Aorta (tissue), 5 donors: Measurements from ENCODE around the gene PTPRD. TPM values are rescaled to one million over a fixed set of nuclear protein-coding genes. Genes with fewer than 3 reads are reported as not detected.

Experiments used
- ATAC-seq: fragments of 200-7000 bp; cut with Tn5 transposase; one replicate; pipeline ENCODE4 v1.9.1; 2022; ENCODE audit warnings: moderate library complexity; ENCODE audit not compliant: low FRiP score
- DNase-seq, 2 donors: peaks; one replicate each; pipeline ENCODE4 v3.0.0-alpha.2; 2020
- H3K27ac ChIP-seq, 2 donors: one replicate each; pipeline ENCODE4 v1.5.1; 2013; ENCODE audit warnings: low read length in 2 of 2, mild to moderate bottlenecking in 2 of 2, moderate library complexity in 2 of 2, control low read depth in 1 of 2, inconsistent platforms in 1 of 2, low read depth in 1 of 2
- H3K27me3 ChIP-seq, 2 donors: one replicate each; pipeline ENCODE4 v1.6.1; 2013; ENCODE audit warnings: control low read depth in 1 of 2, low read length in 1 of 2, mild to moderate bottlenecking in 1 of 2, moderate library complexity in 1 of 2; ENCODE audit not compliant: insufficient read depth in 2 of 2, control insufficient read depth in 1 of 2
- H3K36me3 ChIP-seq, 2 donors: one replicate each; pipeline ENCODE4 v1.6.1; 2013; ENCODE audit warnings: control low read depth in 1 of 2, low read length in 1 of 2, mild to moderate bottlenecking in 1 of 2; ENCODE audit not compliant: insufficient read depth in 2 of 2, control insufficient read depth in 1 of 2
- H3K4me1 ChIP-seq, 2 donors: one replicate each; pipeline ENCODE4 v1.6.1; 2013; ENCODE audit warnings: low read length in 2 of 2, control low read depth in 1 of 2, mild to moderate bottlenecking in 1 of 2, moderate library complexity in 1 of 2; ENCODE audit not compliant: insufficient read depth in 2 of 2, control insufficient read depth in 1 of 2
- H3K4me3 ChIP-seq, 2 donors: one replicate each; pipeline ENCODE4 v1.5.1; 2013; ENCODE audit warnings: low read length in 2 of 2, control low read depth in 1 of 2, mild to moderate bottlenecking in 1 of 2
- H3K9me3 ChIP-seq: one replicate; pipeline ENCODE4 v1.6.1; 2013; ENCODE audit warnings: mild to moderate bottlenecking, low read length; ENCODE audit not compliant: control insufficient read depth
- WGBS, 2 donors: extraction: QIAGEN DNeasy Blood & Tissue Kit; methylation state at CpG; one replicate each; pipeline ENCODE4 v1.1.7; 2013; 5-methylcytosine and 5-hydroxymethylcytosine counted together
- intact Hi-C, 2 donors: fragments of 100-400 bp; cut with DNase I; formaldehyde crosslinking; loops; one replicate each; pipeline versions ENCODE4 v1.14.2 to v1.15.0; 2022
- polyA plus RNA-seq, 2 donors: library from polyadenylated mRNA; stranded (reverse); fragments of 200-250 nt; gene quantifications; one replicate each; pipeline ENCODE4 v1.2.3, GENCODE V29; 2013
- total RNA-seq, 2 donors: library from RNA; stranded (reverse); fragmentation: NEBNext Ultra II Directional; extraction: Animal tissue kit (Norgen Biotek cat#: 25700); gene quantifications; one replicate each; pipeline ENCODE4 v1.2.1, GENCODE V29; 2021
- donor health status: healthy with polysubstance abuse.
- donor health status: Bipolar disorder and iron deficiency.
- donor health status: DM: no; HTN: no; CAD: no.
- donor health status: DM: no; HTN: no; CAD: no.
- donor health status: DM: yes; HTN: yes; CAD: no.

PTPRD gene
- total and polyA plus RNA-seq, 4 donors = 1.5 to 92.0 (median 29.4) TPM

DNA sequence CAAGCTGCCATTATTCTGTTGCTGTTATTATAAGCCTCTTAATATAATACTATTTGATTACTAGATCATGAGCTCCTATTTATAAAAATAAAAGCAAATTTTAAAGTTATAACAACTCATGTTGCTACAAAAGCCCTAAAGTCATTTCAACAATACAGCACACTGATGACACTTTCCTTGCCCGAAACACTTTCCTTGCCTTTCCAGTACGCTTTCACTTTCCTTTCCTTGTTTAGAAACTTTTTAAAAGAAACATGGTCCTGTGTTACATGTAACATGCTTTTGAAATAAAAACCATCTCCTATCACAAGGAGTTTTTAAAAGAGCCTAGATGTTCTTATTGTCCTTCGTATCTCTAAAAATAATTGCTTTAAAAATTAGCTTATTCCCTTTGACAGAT is 688.4 kb downstream of the PTPRD start:
- intact Hi-C loops = no loop called here
- H3K36me3 ChIP-seq = no peaks in the 10 kb centered on the region
- no peak overlapping the region for H3K4me3 ChIP-seq
- H3K27ac ChIP-seq = no peak overlapping the region
- ATAC-seq (no peak), DNase-seq (no peak)
- H3K27me3 ChIP-seq = no peaks in the 10 kb centered on the region
- no peaks in the 10 kb centered on the region for H3K4me1 ChIP-seq
- 59 to 62% methylated on average over 3 of the region's 3 CpGs for WGBS, 2 donors
- no peaks in the 10 kb centered on the region for H3K9me3 ChIP-seq

DNA sequence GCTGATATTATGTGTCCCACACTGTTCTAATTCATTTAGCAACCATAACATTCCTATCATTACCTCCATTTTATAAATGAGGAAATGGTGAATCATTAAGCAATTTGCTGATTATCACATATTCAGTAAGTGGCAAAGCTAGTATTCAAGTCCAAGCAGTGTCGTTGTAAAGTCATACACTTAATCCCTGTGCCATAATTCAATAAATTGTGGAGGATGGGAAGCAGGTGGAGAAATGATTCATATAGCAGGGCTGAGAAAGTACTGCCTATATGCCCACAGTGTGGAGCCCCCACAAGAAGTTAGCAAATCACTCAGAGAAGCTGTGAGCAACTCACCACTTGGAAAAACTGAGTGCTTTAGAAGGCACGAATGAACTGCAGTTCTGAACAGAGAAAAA is 691.0 kb downstream of the PTPRD start:
- Histone ChIP-seq H3K4me3 (no peak overlapping the region), H3K4me1 (no peaks in the 10 kb centered on the region), H3K36me3 (no peaks in the 10 kb centered on the region), H3K27me3 (no peaks in the 10 kb centered on the region), H3K27ac (no peak overlapping the region), H3K9me3 (no peaks in the 10 kb centered on the region)
- intact Hi-C loops = no loop called here
- 78 to 83% methylated on average over 2 of the region's 2 CpGs for WGBS, 2 donors
- ATAC-seq (no peak), DNase-seq (no peak)

DNA sequence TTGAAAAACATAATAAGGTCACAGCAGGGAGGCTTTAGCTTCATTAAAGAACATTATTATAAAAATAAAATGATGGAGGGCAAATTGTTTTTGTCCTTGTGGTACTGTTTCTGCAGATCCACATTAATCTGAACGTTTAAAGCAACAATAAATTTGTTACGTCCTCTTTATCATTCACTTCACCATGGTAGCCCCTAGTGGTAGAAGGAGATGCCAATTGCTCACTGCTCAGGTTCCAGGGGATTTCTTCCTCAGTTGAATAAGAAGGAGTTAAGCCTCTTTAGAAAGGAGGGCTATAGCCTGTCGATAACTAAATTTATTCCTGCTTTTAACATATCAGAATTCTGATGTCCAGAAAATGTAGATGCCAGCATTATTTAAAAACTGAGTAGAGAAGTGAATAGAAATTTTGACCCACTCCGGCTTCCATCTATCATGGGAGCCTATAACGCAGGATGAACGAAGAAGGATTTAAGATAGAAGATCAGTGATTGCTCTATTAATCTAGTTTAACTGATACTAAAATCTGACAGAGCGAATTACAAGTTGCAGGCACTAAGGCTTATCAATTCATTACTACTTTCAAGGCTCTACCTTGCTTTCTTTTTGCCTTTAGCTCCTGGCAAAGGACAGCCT is 692.3 kb downstream of the PTPRD start:
- Histone ChIP-seq H3K27me3 (no peaks in the 10 kb centered on the region), H3K4me3 (no peak overlapping the region), H3K4me1 (no peaks in the 10 kb centered on the region), H3K27ac (no peak overlapping the region), H3K9me3 (no peaks in the 10 kb centered on the region), H3K36me3 (no peaks in the 10 kb centered on the region)
- DNase-seq (no peak), ATAC-seq (no peak)
- intact Hi-C loops = no loop called here
- WGBS, 2 donors = 75 to 77% methylated on average over 7 of the region's 7 CpGs

DNA sequence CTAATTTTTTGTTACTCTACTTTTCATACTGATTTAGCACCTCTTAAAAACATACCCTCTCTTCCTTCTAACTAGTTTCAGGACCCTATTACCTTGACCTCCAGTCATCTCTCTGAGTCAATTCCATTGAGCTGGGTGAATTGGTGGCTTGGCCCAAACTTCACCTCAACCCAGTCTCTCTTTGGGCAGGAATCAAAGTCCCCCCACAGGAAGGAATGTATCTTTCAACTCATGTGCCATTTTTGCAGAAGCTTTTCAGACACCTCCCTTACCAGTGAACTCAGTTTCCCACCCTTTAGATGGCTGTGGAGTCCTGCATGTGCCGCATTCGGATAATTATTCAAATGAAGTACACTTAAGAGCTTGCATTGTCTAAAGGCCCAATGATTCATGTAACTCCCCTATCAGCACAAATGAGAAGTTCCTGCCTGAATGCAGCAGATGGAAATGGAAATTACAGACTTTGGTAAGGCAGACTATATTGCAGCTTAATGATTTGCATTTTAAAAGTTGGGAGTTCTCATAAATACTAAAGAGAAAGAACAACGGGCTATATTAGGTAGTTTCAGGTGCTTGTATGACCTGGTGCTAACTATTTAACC is 693.5 kb downstream of the PTPRD start:
- Histone ChIP-seq H3K4me3 (no peak overlapping the region), H3K27ac (no peak overlapping the region), H3K4me1 (no peaks in the 10 kb centered on the region), H3K27me3 (no peaks in the 10 kb centered on the region), H3K36me3 (no peaks in the 10 kb centered on the region), H3K9me3 (no peaks in the 10 kb centered on the region)
- intact Hi-C loops = no loop called here
- ATAC-seq (no peak), DNase-seq (no peak)
- 89 to 90% methylated on average over 3 of the region's 3 CpGs for WGBS, 2 donors

DNA sequence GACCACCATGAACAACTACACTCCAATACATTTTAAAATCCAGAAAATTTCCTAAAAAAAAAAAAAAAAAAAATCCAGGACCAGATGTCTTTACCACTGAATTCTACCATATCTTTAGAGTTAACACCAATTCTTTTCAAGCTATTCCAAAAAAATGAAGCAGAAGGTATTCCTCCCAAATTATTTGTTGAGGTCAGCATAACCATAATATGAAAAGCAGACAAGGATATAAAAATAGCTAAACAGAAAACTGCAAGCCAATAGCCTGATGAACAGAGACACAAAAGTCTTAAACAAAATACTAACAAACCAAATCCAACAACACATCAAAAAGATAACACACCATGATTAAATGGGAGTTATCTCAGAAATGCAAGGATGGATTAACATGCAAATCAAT is 695.4 kb downstream of the PTPRD start:
- no peaks in the 10 kb centered on the region for H3K4me1 ChIP-seq
- DNase-seq (no peak), ATAC-seq (no peak)
- H3K27ac ChIP-seq = no peak overlapping the region
- no peak overlapping the region for H3K4me3 ChIP-seq
- no peaks in the 10 kb centered on the region for H3K27me3 ChIP-seq
- no peaks in the 10 kb centered on the region for H3K36me3 ChIP-seq
- H3K9me3 ChIP-seq = no peaks in the 10 kb centered on the region
- intact Hi-C loops = no loop called here

DNA sequence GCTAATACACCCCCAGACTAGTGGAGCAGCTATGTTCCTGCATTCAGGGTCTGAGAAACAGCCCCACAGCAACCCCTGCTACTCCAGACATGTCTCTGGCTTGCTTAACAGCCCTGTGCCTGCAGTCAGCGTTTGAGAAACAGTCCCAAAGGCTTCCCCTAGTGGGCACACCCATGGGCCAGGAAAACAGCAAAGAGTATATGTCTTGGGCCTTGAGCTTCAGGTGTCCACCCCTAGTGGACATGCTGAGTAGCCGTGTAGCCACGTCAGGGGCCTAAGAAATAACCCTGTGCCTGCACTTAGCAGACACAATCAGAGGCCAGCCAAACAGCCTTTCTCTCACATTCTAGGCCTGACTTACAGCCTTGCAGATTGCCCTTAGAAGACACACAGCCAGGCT is 698.6 kb downstream of the PTPRD start:
- Histone ChIP-seq H3K4me1 (no peaks in the 10 kb centered on the region), H3K9me3 (no peaks in the 10 kb centered on the region), H3K36me3 (no peaks in the 10 kb centered on the region), H3K27ac (no peak overlapping the region), H3K4me3 (no peak overlapping the region), H3K27me3 (no peaks in the 10 kb centered on the region)
- WGBS, 2 donors = 87 to 95% methylated on average over 3 of the region's 3 CpGs
- DNase-seq (no peak), ATAC-seq (no peak)
- intact Hi-C loops = no loop called here

DNA sequence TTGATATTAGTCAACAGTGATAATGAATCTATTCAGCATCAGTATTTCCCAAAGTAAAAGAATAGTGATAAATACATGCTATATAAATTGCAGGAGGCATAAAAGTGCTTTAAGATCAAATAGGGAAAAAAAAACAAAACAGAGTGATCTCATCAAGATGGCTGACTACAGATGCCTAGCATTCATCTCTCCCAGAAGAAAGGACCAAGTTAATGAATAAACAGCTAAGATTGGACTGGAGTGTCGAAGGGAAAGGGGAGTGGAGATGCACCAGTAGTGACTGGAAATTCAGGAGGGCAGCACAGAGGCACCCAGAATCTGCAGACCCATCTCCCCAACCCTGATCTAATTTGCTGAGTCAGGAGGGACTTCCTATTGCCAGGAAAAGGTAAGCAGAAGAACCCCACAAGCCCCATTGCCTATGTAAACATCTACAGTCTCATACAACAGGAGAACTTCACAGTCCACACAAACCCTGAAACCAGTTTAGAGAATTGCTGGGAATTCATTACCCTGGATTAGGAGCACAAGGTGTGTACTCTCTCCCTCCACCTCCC is 699.4 kb downstream of the PTPRD start:
- Histone ChIP-seq H3K27me3 (no peaks in the 10 kb centered on the region), H3K4me3 (no peak overlapping the region), H3K36me3 (no peaks in the 10 kb centered on the region), H3K4me1 (no peaks in the 10 kb centered on the region), H3K27ac (no peak overlapping the region), H3K9me3 (no peaks in the 10 kb centered on the region)
- DNase-seq (no peak), ATAC-seq (no peak)
- 58 to 82% methylated on average over 1 of the region's 1 CpG for WGBS, 2 donors
- intact Hi-C loops = no loop called here

DNA sequence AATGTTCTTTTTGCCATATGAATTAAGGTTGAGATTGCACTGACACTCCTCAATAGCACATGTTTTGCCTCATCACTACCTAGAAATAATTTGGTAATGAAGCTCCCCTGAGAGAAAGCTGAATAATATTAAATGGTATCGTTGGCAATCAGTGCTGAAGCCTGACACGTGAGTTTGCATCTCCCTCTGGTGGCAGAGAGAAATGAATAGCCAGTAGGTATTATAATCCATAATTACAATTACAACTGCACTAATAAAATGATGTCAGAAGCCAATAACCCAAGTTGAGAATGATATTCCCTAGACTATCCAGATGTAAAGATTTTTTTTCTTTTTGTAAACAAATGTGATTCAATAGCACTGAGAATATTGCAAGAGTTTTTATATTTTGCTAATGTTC is 700.3 kb downstream of the PTPRD start:
- intact Hi-C loops = no loop called here
- Histone ChIP-seq H3K27me3 (no peaks in the 10 kb centered on the region), H3K9me3 (no peaks in the 10 kb centered on the region), H3K27ac (no peak overlapping the region), H3K4me3 (no peak overlapping the region), H3K4me1 (no peaks in the 10 kb centered on the region), H3K36me3 (no peaks in the 10 kb centered on the region)
- ATAC-seq (no peak), DNase-seq (no peak)
- 10% methylated on average over 2 of the region's 2 CpGs for WGBS, 2 donors

DNA sequence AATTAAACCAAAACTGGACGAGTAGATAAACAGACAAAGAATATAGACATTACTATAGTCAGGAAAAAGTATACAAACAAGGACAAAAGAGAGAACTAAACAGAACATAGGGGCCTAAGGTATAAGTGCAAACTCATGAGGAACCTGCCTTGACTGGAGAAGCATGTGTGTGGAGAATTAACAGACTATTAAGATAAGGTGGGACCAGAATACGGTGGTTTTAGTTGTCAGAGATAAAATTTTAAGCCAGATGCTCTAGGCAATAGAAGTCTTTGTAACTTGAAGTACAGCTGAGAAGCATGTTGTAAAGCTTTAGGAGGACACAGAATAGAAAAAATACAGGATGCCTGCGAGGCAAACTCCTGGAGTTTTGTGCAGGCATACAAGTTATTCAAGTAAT is 707.1 kb downstream of the PTPRD start:
- DNase-seq (no peak), ATAC-seq (no peak)
- H3K36me3 ChIP-seq = no peaks in the 10 kb centered on the region
- intact Hi-C loops = no loop called here
- WGBS, 2 donors = 68 to 78% methylated on average over 3 of the region's 3 CpGs
- no peak overlapping the region for H3K4me3 ChIP-seq
- no peak overlapping the region for H3K27ac ChIP-seq
- H3K27me3 ChIP-seq = no peaks in the 10 kb centered on the region
- H3K9me3 ChIP-seq = no peaks in the 10 kb centered on the region
- no peaks in the 10 kb centered on the region for H3K4me1 ChIP-seq
